ENCODE measurements around the gene KLC3.

- TF ChIP-seq, protein P1, sequence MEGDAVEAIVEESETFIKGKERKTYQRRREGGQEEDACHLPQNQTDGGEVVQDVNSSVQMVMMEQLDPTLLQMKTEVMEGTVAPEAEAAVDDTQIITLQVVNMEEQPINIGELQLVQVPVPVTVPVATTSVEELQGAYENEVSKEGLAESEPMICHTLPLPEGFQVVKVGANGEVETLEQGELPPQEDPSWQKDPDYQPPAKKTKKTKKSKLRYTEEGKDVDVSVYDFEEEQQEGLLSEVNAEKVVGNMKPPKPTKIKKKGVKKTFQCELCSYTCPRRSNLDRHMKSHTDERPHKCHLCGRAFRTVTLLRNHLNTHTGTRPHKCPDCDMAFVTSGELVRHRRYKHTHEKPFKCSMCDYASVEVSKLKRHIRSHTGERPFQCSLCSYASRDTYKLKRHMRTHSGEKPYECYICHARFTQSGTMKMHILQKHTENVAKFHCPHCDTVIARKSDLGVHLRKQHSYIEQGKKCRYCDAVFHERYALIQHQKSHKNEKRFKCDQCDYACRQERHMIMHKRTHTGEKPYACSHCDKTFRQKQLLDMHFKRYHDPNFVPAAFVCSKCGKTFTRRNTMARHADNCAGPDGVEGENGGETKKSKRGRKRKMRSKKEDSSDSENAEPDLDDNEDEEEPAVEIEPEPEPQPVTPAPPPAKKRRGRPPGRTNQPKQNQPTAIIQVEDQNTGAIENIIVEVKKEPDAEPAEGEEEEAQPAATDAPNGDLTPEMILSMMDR (IDR thresholded peaks at IDR 0.05), result no peak
- TF ChIP-seq POLR2A (IDR thresholded peaks at IDR 0.05), result no peak
These were observed 13.0 kb upstream of the KLC3 start for GRCh38 chr19:45327404-45328143.
